ENCODE results near the gene FTO. TPM values are rescaled to one million over a fixed set of nuclear protein-coding genes. Genes with fewer than 3 reads are reported as not detected.

Gene FTO
- total and polyA plus RNA-seq, 2 of the 13 experiments (the other 11 are each of a cell fraction or from before 2014, with no cell fraction given): 41.6 to 55.8 TPM

- TF ChIP-seq SCMH1 (CRISPR knock-in tag; IDR thresholded peaks at IDR 0.05; ENCODE audit: borderline replicate concordance) (no peak), ZNF780A (CRISPR knock-in tag; IDR thresholded peaks at IDR 0.05) (no peak), ZNF205 (CRISPR knock-in tag; IDR thresholded peaks at IDR 0.05) (no peak), MIXL1 (CRISPR knock-in tag; IDR thresholded peaks at IDR 0.05) (0 out of 2 replicates have a peak, but pooled peaks have one; percentile 33), GATAD1 (CRISPR knock-in tag; IDR thresholded peaks at IDR 0.05) (no peak), EP300 (IDR thresholded peaks at IDR 0.05; ENCODE audit: low read depth in 2 of 2, low read length in 2 of 2) (0 out of 4 replicates have a peak, but pooled peaks of 1 of the 2 experiments have one; percentile 22), EP300 (CRISPR knock-in tag; IDR thresholded peaks at IDR 0.05; ENCODE audit: borderline replicate concordance) (no peak), ZNF253 (CRISPR knock-in tag; IDR thresholded peaks at IDR 0.05; ENCODE audit: borderline replicate concordance) (no peak), REL (CRISPR knock-in tag; conservative IDR thresholded peaks at IDR 0.05) (no peak), NFATC3 (CRISPR knock-in tag; IDR thresholded peaks at IDR 0.05) (0 out of 2 replicates have a peak, but pooled peaks have one; percentile 46), KDM5B (CRISPR knock-in tag; IDR thresholded peaks at IDR 0.05; ENCODE audit: borderline replicate concordance) (no peak), HMGXB4 (CRISPR knock-in tag; IDR thresholded peaks at IDR 0.05; ENCODE audit: borderline replicate concordance in 1 of 2, low read depth in 1 of 2) (no peak), CBX5 (CRISPR knock-in tag; IDR thresholded peaks at IDR 0.05; ENCODE audit: borderline replicate concordance) (no peak), ZNF615 (CRISPR knock-in tag; IDR thresholded peaks at IDR 0.05; ENCODE audit: borderline replicate concordance) (no peak), MAZ (IDR thresholded peaks at IDR 0.05; ENCODE audit: borderline replicate concordance, low read depth, low read length) (no peak), MAZ (CRISPR knock-in tag; IDR thresholded peaks at IDR 0.05; ENCODE audit: low read depth) (no peak), TFDP1 (CRISPR knock-in tag; IDR thresholded peaks at IDR 0.05; ENCODE audit: borderline replicate concordance) (no peak), ZBTB33 (CRISPR knock-in tag; IDR thresholded peaks at IDR 0.05) (no peak), EZH2 (conservative IDR thresholded peaks at IDR 0.05; ENCODE audit: low read depth, low read length) (no peak), GFI1 (CRISPR knock-in tag; IDR thresholded peaks at IDR 0.05; ENCODE audit: borderline replicate concordance) (peak; percentile 66; the same call in 1 of the 2 replicates), ZNF543 (CRISPR knock-in tag; IDR thresholded peaks at IDR 0.05) (0 out of 2 replicates have a peak, but pooled peaks have one; percentile 35), SMAD3 (CRISPR knock-in tag; IDR thresholded peaks at IDR 0.05) (no peak)
- TF ChIP-seq, protein P1, sequence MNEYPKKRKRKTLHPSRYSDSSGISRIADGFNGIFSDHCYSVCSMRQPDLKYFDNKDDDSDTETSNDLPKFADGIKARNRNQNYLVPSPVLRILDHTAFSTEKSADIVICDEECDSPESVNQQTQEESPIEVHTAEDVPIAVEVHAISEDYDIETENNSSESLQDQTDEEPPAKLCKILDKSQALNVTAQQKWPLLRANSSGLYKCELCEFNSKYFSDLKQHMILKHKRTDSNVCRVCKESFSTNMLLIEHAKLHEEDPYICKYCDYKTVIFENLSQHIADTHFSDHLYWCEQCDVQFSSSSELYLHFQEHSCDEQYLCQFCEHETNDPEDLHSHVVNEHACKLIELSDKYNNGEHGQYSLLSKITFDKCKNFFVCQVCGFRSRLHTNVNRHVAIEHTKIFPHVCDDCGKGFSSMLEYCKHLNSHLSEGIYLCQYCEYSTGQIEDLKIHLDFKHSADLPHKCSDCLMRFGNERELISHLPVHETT (CRISPR knock-in tag; conservative IDR thresholded peaks at IDR 0.05): no peak
Measured at GRCh38 chr16:53757971-53758609, 54.1 kb downstream of the FTO start (continued).
